HepG2 (cell line): ENCODE measurements around the gene THAP5. TPM values are rescaled to one million over a fixed set of nuclear protein-coding genes. Genes with fewer than 3 reads are reported as not detected.

Source experiments
- ARID5B ChIP-seq: IDR thresholded peaks from 2 replicates; pipeline ENCODE4 v1.4.0; 2020; ENCODE audit warnings: mild to moderate bottlenecking, missing genetic modification reagents
- ATF2 ChIP-seq: sonication (generic); formaldehyde crosslinking; IDR thresholded peaks from 2 replicates; pipeline ENCODE4 v1.4.0; 2020; ENCODE audit warnings: missing genetic modification reagents
- GATA4 ChIP-seq: sonication (generic); IDR thresholded peaks from 2 replicates; pipeline ENCODE4 v1.6.1; 2016; ENCODE audit warnings: antibody characterized with exemption, low read depth, borderline replicate concordance
- GLMP ChIP-seq: sonication (generic); formaldehyde crosslinking; IDR thresholded peaks from 2 replicates; pipeline ENCODE4 v1.9.0; 2021; ENCODE audit warnings: missing genetic modification reagents, mild to moderate bottlenecking, borderline replicate concordance
- HMGXB3 ChIP-seq: sonication (generic); formaldehyde crosslinking; IDR thresholded peaks from 2 replicates; pipeline ENCODE4 v1.4.0; 2020; ENCODE audit warnings: missing genetic modification reagents, borderline replicate concordance
- JARID2 ChIP-seq: sonication (generic); formaldehyde crosslinking; IDR thresholded peaks from 2 replicates; pipeline ENCODE4 v1.8.1; 2023; ENCODE audit warnings: missing genetic modification reagents, inconsistent platforms; ENCODE audit not compliant: insufficient replicate concordance
- KDM6A ChIP-seq: IDR thresholded peaks from 2 replicates; pipeline ENCODE4 v1.6.1; 2016; ENCODE audit warnings: low read depth
- PRDM4 ChIP-seq: sonication (generic); formaldehyde crosslinking; IDR thresholded peaks from 2 replicates; pipeline ENCODE4 v1.9.0; 2021; ENCODE audit warnings: missing genetic modification reagents, borderline replicate concordance
- TBX3 ChIP-seq: fragments of 450-650 bp; IDR thresholded peaks from 2 replicates; pipeline ENCODE4 v1.6.1; 2017; ENCODE audit warnings: antibody characterized with exemption, mild to moderate bottlenecking, inconsistent platforms, borderline replicate concordance
- TOPORS ChIP-seq: sonication (generic); formaldehyde crosslinking; IDR thresholded peaks from 2 replicates; pipeline ENCODE4 v1.8.0; 2023; ENCODE audit warnings: mild to moderate bottlenecking, missing genetic modification reagents
- ZNF260 ChIP-seq: sonication (generic); formaldehyde crosslinking; IDR thresholded peaks from 2 replicates; pipeline ENCODE4 v1.4.0; 2020; ENCODE audit warnings: missing genetic modification reagents, low read depth, mild to moderate bottlenecking, borderline replicate concordance
- ZNF343 ChIP-seq: sonication (generic); formaldehyde crosslinking; IDR thresholded peaks from 2 replicates; pipeline ENCODE4 v1.4.0; 2020; ENCODE audit warnings: mild to moderate bottlenecking, missing genetic modification reagents
- ZNF431 ChIP-seq: sonication (generic); formaldehyde crosslinking; IDR thresholded peaks from 2 replicates; pipeline ENCODE4 v1.9.0; 2022; ENCODE audit warnings: missing genetic modification reagents, low read depth, mild to moderate bottlenecking, borderline replicate concordance
- ZNF484 ChIP-seq: sonication (generic); formaldehyde crosslinking; IDR thresholded peaks from 2 replicates; pipeline ENCODE4 v1.5.1; 2020; ENCODE audit warnings: mild to moderate bottlenecking, low read depth, missing genetic modification reagents, borderline replicate concordance
- polyA plus RNA-seq, 8 experiments: library from polyadenylated mRNA; depleted of rRNA in 3 of 8; stranded (reverse) in 7 of 8; unstranded in 1 of 8; fragments of >200 nt; fragmentation: Illumina TruSeq in 4 of 8; extraction: Trizol in 4 of 8; gene quantifications; 2 replicates each; pipeline versions ENCODE4 v1.2.1 to v1.2.3, GENCODE V29; 2011 to 2016; ENCODE audit warnings: low read depth in 4 of 8, missing spikeins in 1 of 8, mixed read lengths in 1 of 8; ENCODE audit not compliant: insufficient read depth in 1 of 8
- total RNA-seq, 5 experiments: library from RNA; depleted of rRNA; stranded (reverse); fragments of >200 nt; fragmentation: Illumina TruSeq; extraction: Trizol; gene quantifications; 2 replicates each; pipeline ENCODE4 v1.2.3, GENCODE V29; 2016; ENCODE audit warnings: low read depth in 1 of 5

Gene THAP5
- total and polyA plus RNA-seq, 2 of the 13 experiments (the other 11 are each of a cell fraction or from before 2014, with no cell fraction given) = 3.6 to 11.8 TPM

- TF ChIP-seq ZNF343 (CRISPR knock-in tag) (peak; percentile 72; the same call in 1 of the 2 replicates), ZNF431 (no peak; the same call in 1 of the 2 replicates), ZNF260 (CRISPR knock-in tag) (no peak), TBX3 (peak; percentile 83), TOPORS (CRISPR knock-in tag) (peak; percentile 72; the same call in 1 of the 2 replicates), GLMP (CRISPR knock-in tag) (no peak), GATA4 (no peak), HMGXB3 (CRISPR knock-in tag) (no peak), PRDM4 (CRISPR knock-in tag) (no peak), ZNF484 (CRISPR knock-in tag) (no peak), JARID2 (CRISPR knock-in tag) (peak; percentile 76), KDM6A (CRISPR knock-in tag) (no peak), ARID5B (CRISPR knock-in tag) (peak; percentile 46; the same call in 1 of the 2 replicates), ATF2 (CRISPR knock-in tag) (peak; percentile 76; the same call in 1 of the 2 replicates)
Measured at GRCh38 chr7:108525985-108526767, 43.3 kb downstream of the THAP5 start, which contains the start of gene PNPLA8 (continued).
